HEK293 (cell line): ENCODE results near the gene DLGAP5.

Source experiments
- CTCF ChIP-seq: fragments of 450-650 bp; formaldehyde crosslinking; IDR thresholded peaks from 2 replicates; pipeline ENCODE4 v1.5.1; 2016; ENCODE audit warnings: missing biosample characterization, missing genetic modification characterization
- EGR2 ChIP-seq: fragments of 450-650 bp; formaldehyde crosslinking; IDR thresholded peaks from 2 replicates; pipeline ENCODE4 v1.5.1; 2016; ENCODE audit warnings: low read depth, missing biosample characterization, missing genetic modification characterization
- GLIS2 ChIP-seq: fragments of 450-650 bp; formaldehyde crosslinking; IDR thresholded peaks from 2 replicates; pipeline ENCODE4 v1.5.1; 2016; ENCODE audit warnings: missing biosample characterization, missing genetic modification characterization
- IKZF3 ChIP-seq: fragments of 450-650 bp; IDR thresholded peaks from 2 replicates; pipeline ENCODE4 v1.5.0; 2018; ENCODE audit warnings: missing biosample characterization, mild to moderate bottlenecking, missing genetic modification characterization, moderate library complexity
- INSM2 ChIP-seq: fragments of 450-650 bp; formaldehyde crosslinking; IDR thresholded peaks from 2 replicates; pipeline ENCODE4 v1.5.1; 2016; ENCODE audit warnings: missing biosample characterization, missing genetic modification characterization
- ZBTB44 ChIP-seq: fragments of 450-650 bp; IDR thresholded peaks from 2 replicates; pipeline ENCODE4 v1.5.1; 2018; ENCODE audit warnings: missing biosample characterization, mild to moderate bottlenecking, missing genetic modification characterization
- ZFP41 ChIP-seq: fragments of 450-650 bp; formaldehyde crosslinking; IDR thresholded peaks from 2 replicates; pipeline ENCODE4 v1.5.1; 2016; ENCODE audit warnings: missing biosample characterization, missing genetic modification characterization, borderline replicate concordance
- ZNF140 ChIP-seq: fragments of 450-650 bp; formaldehyde crosslinking; IDR thresholded peaks from 2 replicates; pipeline ENCODE4 v1.5.1; 2016; ENCODE audit warnings: missing biosample characterization, missing genetic modification characterization
- ZNF19 ChIP-seq: fragments of 450-650 bp; formaldehyde crosslinking; IDR thresholded peaks from 2 replicates; pipeline ENCODE4; 2016; ENCODE audit warnings: missing biosample characterization, missing genetic modification characterization, low read depth
- ZNF24 ChIP-seq: fragments of 450-650 bp; formaldehyde crosslinking; IDR thresholded peaks from 2 replicates; pipeline ENCODE4 v1.5.1; 2016; ENCODE audit warnings: missing biosample characterization, missing genetic modification characterization
- ZNF426 ChIP-seq: fragments of 450-650 bp; formaldehyde crosslinking; IDR thresholded peaks from 2 replicates; pipeline ENCODE4 v1.5.1; 2017; ENCODE audit warnings: missing biosample characterization, missing genetic modification characterization, mild to moderate bottlenecking, inconsistent platforms, moderate library complexity
- ZNF639 ChIP-seq: fragments of 450-650 bp; formaldehyde crosslinking; IDR thresholded peaks from 2 replicates; pipeline ENCODE4 v1.5.1; 2016; ENCODE audit warnings: missing biosample characterization, missing genetic modification characterization
- ZNF701 ChIP-seq: fragments of 450-650 bp; formaldehyde crosslinking; IDR thresholded peaks from 2 replicates; pipeline ENCODE4 v1.5.1; 2016; ENCODE audit warnings: missing biosample characterization, missing genetic modification characterization
- ZNF707 ChIP-seq: fragments of 450-650 bp; formaldehyde crosslinking; IDR thresholded peaks from 2 replicates; pipeline ENCODE4 v1.5.1; 2016; ENCODE audit warnings: missing biosample characterization, missing genetic modification characterization

GRCh38 chr14:55109836-55110235 lies 81.5 kb downstream of the DLGAP5 start:
- TF ChIP-seq CTCF (tag by site-specific recombination) (no peak), EGR2 (no peak), INSM2 (tag by site-specific recombination) (no peak), ZBTB44 (tag by site-specific recombination) (no peak), ZNF140 (tag by site-specific recombination) (no peak), ZNF707 (tag by site-specific recombination) (no peak), ZNF639 (tag by site-specific recombination) (no peak), ZNF24 (no peak), ZNF701 (tag by site-specific recombination) (no peak), ZFP41 (tag by site-specific recombination) (no peak), ZNF19 (no peak), ZNF426 (no peak), IKZF3 (tag by site-specific recombination) (no peak), GLIS2 (tag by site-specific recombination) (no peak)
